HFFc6 (cell line): ENCODE data around the gene TBX21. TPM values are rescaled to one million over a fixed set of nuclear protein-coding genes. Genes with fewer than 3 reads are reported as not detected.
A peak's percentile ranks its signal among the peaks of the same experiment; 100 is the strongest.

Experiments
- DNase-seq: peaks from one replicate; pipeline ENCODE4 v3.0.0-alpha.2; 2018
- H3K27ac Mint-ChIP-seq: 2 replicates; pipeline ENCODE4 v1.8.0; 2020; ENCODE audit warnings: mild to moderate bottlenecking, mixed read lengths
- H3K27me3 Mint-ChIP-seq: 2 replicates; pipeline ENCODE4 v1.8.0; 2021; ENCODE audit warnings: mild to moderate bottlenecking, moderate library complexity, mixed read lengths; ENCODE audit not compliant: insufficient read depth
- H3K36me3 Mint-ChIP-seq: 2 replicates; pipeline ENCODE4 v1.8.0; 2021; ENCODE audit warnings: low read depth, mixed read lengths
- H3K4me1 Mint-ChIP-seq: 2 replicates; pipeline ENCODE4 v1.8.0; 2020; ENCODE audit warnings: low read depth, mixed read lengths
- H3K4me3 Mint-ChIP-seq: 2 replicates; pipeline ENCODE4 v1.8.0; 2020; ENCODE audit warnings: mild to moderate bottlenecking, moderate library complexity, mixed read lengths
- H3K9me3 Mint-ChIP-seq: 2 replicates; pipeline ENCODE4 v1.8.0; 2020; ENCODE audit warnings: mild to moderate bottlenecking, mixed read lengths
- CTCF ChIP-seq: fragments of 200-600 bp; sonication (generic); IDR thresholded peaks from 2 replicates; pipeline ENCODE4 v1.5.0; 2021; ENCODE audit warnings: antibody characterized with exemption, mild to moderate bottlenecking
- total RNA-seq, 6 experiments: library from RNA; stranded (reverse); fragmentation: NEBNext Ultra II Directional; extraction: Animal tissue kit (Norgen Biotek cat#: 25700); gene quantifications; 2 replicates in 1 of 6; 3 replicates in 5 of 6; pipeline ENCODE4 v1.2.3, GENCODE V29; 2021

The TBX21 gene
- total RNA-seq, 6 experiments from 2014 or later, result not detected

GRCh38 chr17:47720754-47721533 lies 12.1 kb upstream of the TBX21 start:
- no peak overlapping the region for H3K27ac Mint-ChIP-seq
- H3K4me1 Mint-ChIP-seq, result peaks cover 52% of the 10 kb centered on the region
- no peak for TF ChIP-seq CTCF
- H3K9me3 Mint-ChIP-seq, result no peaks in the 10 kb centered on the region
- H3K27me3 Mint-ChIP-seq, result peaks cover 68% of the 10 kb centered on the region
- no peaks in the 10 kb centered on the region for H3K36me3 Mint-ChIP-seq
- peak overlapping the region; percentile 43; the same call in 1 of the 2 replicates for H3K4me3 Mint-ChIP-seq
- DNase-seq, result peak; percentile 49

GRCh38 chr17:47721725-47722124 lies 11.3 kb upstream of the TBX21 start:
- H3K4me3 Mint-ChIP-seq, result no peak overlapping the region
- no peak for TF ChIP-seq CTCF
- H3K36me3 Mint-ChIP-seq, result no peaks in the 10 kb centered on the region
- no peaks in the 10 kb centered on the region for H3K9me3 Mint-ChIP-seq
- H3K4me1 Mint-ChIP-seq, result peaks cover 51% of the 10 kb centered on the region
- no peak for DNase-seq
- H3K27ac Mint-ChIP-seq, result no peak overlapping the region
- peaks cover 67% of the 10 kb centered on the region for H3K27me3 Mint-ChIP-seq

GRCh38 chr17:47724705-47725104 lies 8.3 kb upstream of the TBX21 start:
- DNase-seq, result no peak
- peaks cover 70% of the 10 kb centered on the region for H3K27me3 Mint-ChIP-seq
- H3K36me3 Mint-ChIP-seq, result no peaks in the 10 kb centered on the region
- H3K4me1 Mint-ChIP-seq, result peaks cover 21% of the 10 kb centered on the region
- H3K9me3 Mint-ChIP-seq, result no peaks in the 10 kb centered on the region
- TF ChIP-seq CTCF, result no peak
- H3K27ac Mint-ChIP-seq, result no peak overlapping the region
- no peak overlapping the region for H3K4me3 Mint-ChIP-seq

GRCh38 chr17:47725446-47726111 lies 7.5 kb upstream of the TBX21 start:
- Mint-ChIP-seq H3K9me3 (no peaks in the 10 kb centered on the region), H3K4me3 (no peak overlapping the region), H3K27ac (no peak overlapping the region), H3K4me1 (peaks cover 12% of the 10 kb centered on the region), H3K27me3 (peaks cover 76% of the 10 kb centered on the region), H3K36me3 (no peaks in the 10 kb centered on the region)
- no peak for DNase-seq
- TF ChIP-seq CTCF, result peak; percentile 30

GRCh38 chr17:47726796-47727703 lies 6.0 kb upstream of the TBX21 start:
- H3K4me3 Mint-ChIP-seq, result no peak overlapping the region
- H3K36me3 Mint-ChIP-seq, result no peaks in the 10 kb centered on the region
- DNase-seq, result no peak
- H3K27ac Mint-ChIP-seq, result no peak overlapping the region
- no peaks in the 10 kb centered on the region for H3K4me1 Mint-ChIP-seq
- H3K9me3 Mint-ChIP-seq, result no peaks in the 10 kb centered on the region
- TF ChIP-seq CTCF, result no peak
- H3K27me3 Mint-ChIP-seq, result peaks cover 78% of the 10 kb centered on the region
